B cell (primary cell): Measurements from ENCODE around the gene IFITM1. TPM values are rescaled to one million over a fixed set of nuclear protein-coding genes. Genes with fewer than 3 reads are reported as not detected.

Source experiments
- ATAC-seq: fragments of 200-7000 bp; cut with Tn5 transposase; one replicate; pipeline ENCODE4 v1.10.0; 2021; ENCODE audit warnings: low read depth, mild to moderate bottlenecking, moderate number of reproducible peaks, moderate library complexity
- CTCF ChIA-PET: fragments of 350-600 bp; sonication (Branson Sonifier 250); formaldehyde crosslinking; loops from one replicate; lab custom pipeline; 2021; ENCODE audit warnings: antibody characterized with exemption, inconsistent platforms; lab: Charles Lee
- POLR2A ChIA-PET: fragments of 350-600 bp; sonication (Branson Sonifier 250); formaldehyde crosslinking; loops from one replicate; lab custom pipeline; 2021; ENCODE audit warnings: antibody characterized with exemption; lab: Charles Lee
- DNase-seq: peaks from one replicate; pipeline ENCODE4 v3.0.0; 2013
- H2AFZ ChIP-seq: 2 replicates; pipeline ENCODE4 v1.6.1; 2012; ENCODE audit warnings: mild to moderate bottlenecking, low read depth, low read length; ENCODE audit not compliant: insufficient read depth, poor library complexity, severe bottlenecking
- H3K27ac ChIP-seq, 2 donors: 1 replicate in 1 of 2; 2 replicates in 1 of 2; pipeline ENCODE4 v1.5.1; 2012 to 2013; ENCODE audit warnings: low read length in 2 of 2, mild to moderate bottlenecking in 2 of 2, moderate library complexity in 1 of 2
- H3K27me3 ChIP-seq, 4 experiments: fragments of 200-600 bp in 1 of 4; sonication (generic) in 1 of 4; replicated peaks in 1 of 4; 1 replicate in 2 of 4; 2 replicates in 2 of 4; pipeline versions ENCODE4 v1.6.1 to v1.7.0; 2013 to 2016; ENCODE audit warnings: low read length in 3 of 4, mild to moderate bottlenecking in 2 of 4, mixed read lengths in 1 of 4, moderate library complexity in 1 of 4; ENCODE audit not compliant: insufficient read depth in 4 of 4, control insufficient read depth in 3 of 4; ENCODE audit errors: control extremely low read depth in 1 of 4
- H3K36me3 ChIP-seq, 2 experiments: replicated peaks in 1 of 2; 1 replicate in 1 of 2; 2 replicates in 1 of 2; pipeline versions ENCODE4 v1.6.1 to v1.7.1; 2013; ENCODE audit warnings: low read length in 1 of 2; ENCODE audit not compliant: insufficient read depth in 2 of 2, control insufficient read depth in 1 of 2; ENCODE audit errors: control extremely low read depth in 1 of 2, extremely low read depth in 1 of 2
- H3K4me1 ChIP-seq, 2 donors: fragments of 200-600 bp in 1 of 2; sonication (generic) in 1 of 2; 1 replicate in 1 of 2; 2 replicates in 1 of 2; pipeline versions ENCODE4 v1.5.1 to v1.6.1; 2013 to 2017; ENCODE audit warnings: low read length in 2 of 2; ENCODE audit not compliant: control insufficient read depth in 2 of 2, insufficient read depth in 2 of 2
- H3K4me2 ChIP-seq: replicated peaks from 2 replicates; pipeline ENCODE3; 2012; ENCODE audit warnings: mild to moderate bottlenecking, low read depth, low read length; ENCODE audit not compliant: poor library complexity, severe bottlenecking
- H3K4me3 ChIP-seq, 5 experiments: fragments of 200-600 bp in 1 of 5; sonication (generic) in 1 of 5; 1 replicate in 3 of 5; 2 replicates in 2 of 5; pipeline versions ENCODE4 v1.5.1 to v1.7.0; 2011 to 2016; ENCODE audit warnings: low read length in 4 of 5, mild to moderate bottlenecking in 4 of 5, low read depth in 2 of 5, control low read depth in 1 of 5, moderate library complexity in 1 of 5; ENCODE audit not compliant: insufficient read depth in 1 of 5; ENCODE audit errors: control extremely low read depth in 1 of 5, extremely low read depth in 1 of 5
- H3K79me2 ChIP-seq: fragments of 200-600 bp; sonication (generic); one replicate; pipeline ENCODE4 v1.6.0; 2016; ENCODE audit warnings: low read length; ENCODE audit not compliant: control insufficient read depth, insufficient read depth
- H3K9ac ChIP-seq: fragments of 200-600 bp; sonication (generic); 2 replicates; pipeline ENCODE4 v1.6.1; 2017; ENCODE audit warnings: mild to moderate bottlenecking, low read length, moderate library complexity
- H3K9me3 ChIP-seq, 3 donors: one replicate each; pipeline versions ENCODE4 v1.6.1 to v1.7.1; 2013; ENCODE audit warnings: low read length in 2 of 3; ENCODE audit not compliant: control insufficient read depth in 2 of 3, insufficient read depth in 1 of 3; ENCODE audit errors: control extremely low read depth in 1 of 3
- H4K20me1 ChIP-seq: 2 replicates; pipeline ENCODE4 v1.6.0; 2012; ENCODE audit warnings: mild to moderate bottlenecking, low read length; ENCODE audit not compliant: insufficient read depth, control insufficient read depth, poor library complexity, severe bottlenecking
- H3K27ac Mint-ChIP-seq: one replicate; pipeline ENCODE4 v1.8.0; 2021; ENCODE audit warnings: mixed read lengths
- H3K27me3 Mint-ChIP-seq: one replicate; pipeline ENCODE4 v1.8.0; 2021; ENCODE audit warnings: mixed read lengths
- H3K4me1 Mint-ChIP-seq: one replicate; pipeline ENCODE4 v1.8.0; 2021; ENCODE audit warnings: mixed read lengths
- H3K4me3 Mint-ChIP-seq: one replicate; pipeline ENCODE4 v1.8.0; 2021; ENCODE audit warnings: mixed read lengths
- H3K9me3 Mint-ChIP-seq: one replicate; pipeline ENCODE4 v1.8.0; 2022; ENCODE audit warnings: mixed read lengths; ENCODE audit not compliant: insufficient read depth
- CTCF ChIP-seq: fragments of 200-600 bp; IDR thresholded peaks from one replicate; pipeline ENCODE4 v1.8.0; 2022; ENCODE audit warnings: antibody characterized with exemption, mild to moderate bottlenecking
- EZH2 ChIP-seq: IDR thresholded peaks from 2 replicates; pipeline ENCODE4 v1.6.1; 2012; ENCODE audit warnings: borderline replicate concordance, low read depth, mild to moderate bottlenecking, moderate library complexity, low read length; ENCODE audit not compliant: insufficient read depth, poor library complexity, severe bottlenecking
- WGBS: methylation state at CpG from one replicate; pipeline ENCODE4 v1.1.5; 2013; ENCODE audit warnings: missing lambda C conversion rate; ENCODE audit not compliant: insufficient coverage; 5-methylcytosine and 5-hydroxymethylcytosine counted together
- intact Hi-C: fragments of 100-400 bp; cut with micrococcal nuclease; formaldehyde crosslinking; loops from one replicate; pipeline ENCODE4 v1.10.0; 2022
- polyA plus RNA-seq: library from polyadenylated mRNA; depleted of rRNA; stranded (reverse); fragments of >200 nt; gene quantifications from 2 replicates; pipeline ENCODE4 v1.2.3, GENCODE V29; 2012
- total RNA-seq, 2 donors: library from RNA; stranded (reverse); fragments of 120-200 nt in 1 of 2; gene quantifications; 1 replicate in 1 of 2; 2 replicates in 1 of 2; pipeline versions ENCODE4 v1.2.3 to v1.2.4, GENCODE V29; 2013 to 2022

Gene IFITM1
- total and polyA plus RNA-seq, 2 donors (not counting 1 experiment from before 2014, with no cell fraction given): 19.5 to 83.7 TPM

- ATAC-seq: no peak
- Histone ChIP-seq H3K36me3 (no peaks in the 10 kb centered on the region), H2AFZ (no peak overlapping the region), H3K79me2 (peaks cover 8% of the 10 kb centered on the region), H3K4me1 (peaks cover 13 to 21% of the 10 kb centered on the region in 2 donors), H4K20me1 (no peaks in the 10 kb centered on the region), H3K4me3 (no peak overlapping the region), H3K9ac (no peak overlapping the region), H3K9me3 (no peaks in the 10 kb centered on the region), H3K27me3 (peaks cover 0 to 4% (median 1%) of the 10 kb centered on the region in 4 experiments), H3K27ac (no peak overlapping the region), H3K4me2 (no peak overlapping the region)
- 92% methylated on average over 26 of the region's 29 CpGs for WGBS
- TF ChIP-seq EZH2: no peak
- no peak for TF ChIP-seq CTCF
- Mint-ChIP-seq H3K27ac (no peak overlapping the region), H3K4me3 (no peak overlapping the region), H3K27me3 (peaks cover 3% of the 10 kb centered on the region), H3K9me3 (no peaks in the 10 kb centered on the region), H3K4me1 (peaks cover 16% of the 10 kb centered on the region)
- CTCF ChIA-PET: interaction anchor here (0.9 to 1.1 kb wide), 2 partner anchors 12 to 42 kb away, joined by 3 to 4 read pairs; no protein-coding TSS in a partner anchor
- intact Hi-C loops: no loop called here
- no peak for DNase-seq
- POLR2A ChIA-PET: no interaction called here
These were observed 21.4 kb upstream of the IFITM1 start for GRCh38 chr11:292211-293121.
